ENCODE data around the gene TMIGD3.

DNA sequence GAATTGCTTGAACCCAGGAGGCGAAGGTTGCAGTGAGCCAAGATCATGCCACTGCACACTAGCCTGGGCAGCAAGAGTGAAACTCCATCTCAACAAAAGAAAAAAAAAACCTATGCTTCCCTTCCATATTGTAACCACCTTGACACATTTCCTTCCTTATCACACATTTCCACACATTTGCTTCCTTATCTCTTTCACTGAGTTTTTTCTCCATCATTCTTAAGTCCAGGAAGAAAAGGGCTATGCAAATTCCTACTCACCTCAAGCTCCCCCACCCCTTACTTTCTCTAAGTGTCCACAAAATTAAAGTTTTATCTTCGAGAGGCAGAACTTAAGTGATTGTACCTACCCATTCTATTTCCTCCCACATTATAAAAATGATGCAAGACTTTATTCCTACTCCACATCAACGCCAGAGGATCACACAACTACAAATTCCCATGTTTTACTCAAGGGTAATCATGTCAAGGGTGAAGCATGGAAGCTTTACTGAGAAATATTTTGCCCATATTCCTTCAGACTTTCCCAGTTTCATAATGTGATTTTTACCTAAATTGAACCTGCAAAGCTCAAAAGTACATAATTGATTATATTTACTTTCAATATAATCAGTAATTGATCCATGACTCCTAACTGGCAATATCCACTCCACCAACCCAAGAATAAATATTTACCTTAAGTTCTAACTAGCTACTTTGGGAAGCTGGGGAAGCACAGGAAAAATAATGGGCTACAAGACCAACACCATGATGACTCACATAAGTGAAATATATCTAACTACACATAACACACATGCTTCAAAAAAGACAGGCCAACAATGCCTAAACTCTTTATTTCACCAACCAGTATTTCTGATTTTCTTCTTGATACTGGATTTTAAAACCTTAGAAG is 63.7 kb downstream of the TMIGD3 start:
- TF ChIP-seq, protein P1, sequence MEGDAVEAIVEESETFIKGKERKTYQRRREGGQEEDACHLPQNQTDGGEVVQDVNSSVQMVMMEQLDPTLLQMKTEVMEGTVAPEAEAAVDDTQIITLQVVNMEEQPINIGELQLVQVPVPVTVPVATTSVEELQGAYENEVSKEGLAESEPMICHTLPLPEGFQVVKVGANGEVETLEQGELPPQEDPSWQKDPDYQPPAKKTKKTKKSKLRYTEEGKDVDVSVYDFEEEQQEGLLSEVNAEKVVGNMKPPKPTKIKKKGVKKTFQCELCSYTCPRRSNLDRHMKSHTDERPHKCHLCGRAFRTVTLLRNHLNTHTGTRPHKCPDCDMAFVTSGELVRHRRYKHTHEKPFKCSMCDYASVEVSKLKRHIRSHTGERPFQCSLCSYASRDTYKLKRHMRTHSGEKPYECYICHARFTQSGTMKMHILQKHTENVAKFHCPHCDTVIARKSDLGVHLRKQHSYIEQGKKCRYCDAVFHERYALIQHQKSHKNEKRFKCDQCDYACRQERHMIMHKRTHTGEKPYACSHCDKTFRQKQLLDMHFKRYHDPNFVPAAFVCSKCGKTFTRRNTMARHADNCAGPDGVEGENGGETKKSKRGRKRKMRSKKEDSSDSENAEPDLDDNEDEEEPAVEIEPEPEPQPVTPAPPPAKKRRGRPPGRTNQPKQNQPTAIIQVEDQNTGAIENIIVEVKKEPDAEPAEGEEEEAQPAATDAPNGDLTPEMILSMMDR (optimal IDR thresholded peaks at IDR 0.05 in 1 of 3, IDR thresholded peaks at IDR 0.05 in 1 of 3, conservative IDR thresholded peaks at IDR 0.05 in 1 of 3; ENCODE audit: extremely low read depth in 1 of 3, insufficient read depth in 2 of 3, low read length in 3 of 3) = no peak
- TF ChIP-seq EZH2 (IDR thresholded peaks at IDR 0.05; ENCODE audit: low read length) = no peak
